HG03159 (cell line): ENCODE data around the gene DHFR2.

Source experiments
- ATAC-seq: cut with Tn5 transposase; IDR thresholded peaks from one replicate; pipeline ENCODE4 v1.9.1; 2021; ENCODE audit warnings: mild to moderate bottlenecking, moderate library complexity; ENCODE audit not compliant: unreplicated experiment

The DHFR2 gene

DNA sequence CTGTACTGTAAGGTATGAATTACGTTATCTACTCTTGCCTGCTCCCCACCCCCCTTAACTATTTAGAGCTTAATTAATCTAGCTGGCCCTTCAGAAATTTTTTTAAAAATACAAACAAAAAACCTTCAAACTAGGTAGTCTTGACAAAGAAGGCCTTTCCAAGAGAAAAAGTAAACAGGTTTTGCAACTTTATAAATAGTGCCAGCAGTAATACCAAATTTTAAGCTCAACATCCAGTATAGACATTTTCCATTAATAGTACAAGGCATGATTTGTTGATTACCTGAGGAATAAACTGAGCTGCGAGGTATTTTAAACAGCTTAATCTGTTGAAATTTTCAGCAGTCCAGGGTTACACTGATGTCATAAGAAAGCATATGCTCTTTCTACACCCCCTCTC, 54.5 kb downstream of the DHFR2 start:
- no peak for ATAC-seq
